DOHH2 (cell line): ENCODE data around the gene TRMU.

ENCODE experiments used
- EZH2phosphoT487 ChIP-seq: fragments of 200-600 bp; sonication (generic); IDR thresholded peaks from 2 replicates; pipeline ENCODE4 v1.6.1; 2017; ENCODE audit warnings: borderline replicate concordance, mild to moderate bottlenecking, antibody characterized with exemption, low read length, moderate library complexity, mixed read lengths
- TF ChIP-seq, protein P1 (sequence below): fragments of 200-600 bp; sonication (generic); IDR thresholded peaks from one replicate; pipeline ENCODE4 v1.5.1; 2014; ENCODE audit warnings: antibody characterized with exemption, mild to moderate bottlenecking, low read depth, low read length; ENCODE audit not compliant: poor library complexity, severe bottlenecking

- TF ChIP-seq, protein P1, sequence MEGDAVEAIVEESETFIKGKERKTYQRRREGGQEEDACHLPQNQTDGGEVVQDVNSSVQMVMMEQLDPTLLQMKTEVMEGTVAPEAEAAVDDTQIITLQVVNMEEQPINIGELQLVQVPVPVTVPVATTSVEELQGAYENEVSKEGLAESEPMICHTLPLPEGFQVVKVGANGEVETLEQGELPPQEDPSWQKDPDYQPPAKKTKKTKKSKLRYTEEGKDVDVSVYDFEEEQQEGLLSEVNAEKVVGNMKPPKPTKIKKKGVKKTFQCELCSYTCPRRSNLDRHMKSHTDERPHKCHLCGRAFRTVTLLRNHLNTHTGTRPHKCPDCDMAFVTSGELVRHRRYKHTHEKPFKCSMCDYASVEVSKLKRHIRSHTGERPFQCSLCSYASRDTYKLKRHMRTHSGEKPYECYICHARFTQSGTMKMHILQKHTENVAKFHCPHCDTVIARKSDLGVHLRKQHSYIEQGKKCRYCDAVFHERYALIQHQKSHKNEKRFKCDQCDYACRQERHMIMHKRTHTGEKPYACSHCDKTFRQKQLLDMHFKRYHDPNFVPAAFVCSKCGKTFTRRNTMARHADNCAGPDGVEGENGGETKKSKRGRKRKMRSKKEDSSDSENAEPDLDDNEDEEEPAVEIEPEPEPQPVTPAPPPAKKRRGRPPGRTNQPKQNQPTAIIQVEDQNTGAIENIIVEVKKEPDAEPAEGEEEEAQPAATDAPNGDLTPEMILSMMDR = no peak
- TF ChIP-seq EZH2phosphoT487 = no peak
Observed at GRCh38 chr22:46290843-46291785, 44.4 kb upstream of the TRMU start.
